HEK293T (cell line): ENCODE results near the gene C1orf198.

Source experiments
- CTCF ChIA-PET: fragments of 350-600 bp; formaldehyde crosslinking; extraction: SDS; loops from one replicate; lab custom pipeline; 2021; ENCODE audit warnings: antibody characterized with exemption, inconsistent platforms; lab: Yijun Ruan, JAX
- POLR2A ChIA-PET: fragments of 350-600 bp; formaldehyde crosslinking; extraction: SDS; loops from one replicate; lab custom pipeline; 2020; ENCODE audit warnings: antibody characterized with exemption, inconsistent platforms; lab: Yijun Ruan, JAX
- DNase-seq: peaks from one replicate; pipeline ENCODE4 v3.0.0; 2012; ENCODE audit warnings: mixed read lengths; ENCODE audit errors: extremely low spot score
- ARNT ChIP-seq: fragments of 450-650 bp; IDR thresholded peaks from 2 replicates; pipeline ENCODE4 v1.6.1; 2017; ENCODE audit warnings: mild to moderate bottlenecking
- BHLHE40 ChIP-seq: fragments of 450-650 bp; IDR thresholded peaks from 2 replicates; pipeline ENCODE4 v1.6.1; 2016; ENCODE audit warnings: mild to moderate bottlenecking, moderate library complexity, borderline replicate concordance
- CTBP1 ChIP-seq: fragments of 450-650 bp; IDR thresholded peaks from 2 replicates; pipeline ENCODE4 v1.6.1; 2016; ENCODE audit warnings: borderline replicate concordance
- ELF4 ChIP-seq: fragments of 450-650 bp; IDR thresholded peaks from 2 replicates; pipeline ENCODE4 v1.6.1; 2017; ENCODE audit warnings: antibody characterized with exemption
- FOXA1 ChIP-seq: fragments of 450-650 bp; IDR thresholded peaks from 2 replicates; pipeline ENCODE4 v1.6.1; 2016; ENCODE audit warnings: mild to moderate bottlenecking
- FOXK2 ChIP-seq: fragments of 450-650 bp; IDR thresholded peaks from 2 replicates; pipeline ENCODE4 v1.6.1; 2016; ENCODE audit warnings: mild to moderate bottlenecking
- FOXM1 ChIP-seq: fragments of 450-650 bp; IDR thresholded peaks from 2 replicates; pipeline ENCODE4 v1.6.1; 2017; ENCODE audit warnings: mild to moderate bottlenecking, borderline replicate concordance
- HDGF ChIP-seq: fragments of 450-650 bp; IDR thresholded peaks from 2 replicates; pipeline ENCODE4 v1.6.1; 2017; ENCODE audit warnings: antibody characterized with exemption, borderline replicate concordance
- L3MBTL2 ChIP-seq: fragments of 450-650 bp; conservative IDR thresholded peaks from 2 replicates; pipeline ENCODE4 v1.6.1; 2016; ENCODE audit warnings: mild to moderate bottlenecking
- LEF1 ChIP-seq: fragments of 450-650 bp; IDR thresholded peaks from 2 replicates; pipeline ENCODE4 v1.6.1; 2017; ENCODE audit warnings: mild to moderate bottlenecking, borderline replicate concordance
- NFRKB ChIP-seq: fragments of 450-650 bp; IDR thresholded peaks from 2 replicates; pipeline ENCODE4 v1.6.1; 2016; ENCODE audit warnings: mild to moderate bottlenecking, moderate library complexity
- SP1 ChIP-seq: fragments of 450-650 bp; IDR thresholded peaks from 2 replicates; pipeline ENCODE4 v1.6.1; 2017
- SUZ12 ChIP-seq: fragments of 450-650 bp; IDR thresholded peaks from 2 replicates; pipeline ENCODE4 v1.6.1; 2016; ENCODE audit warnings: mild to moderate bottlenecking
- TARDBP ChIP-seq: fragments of 450-650 bp; IDR thresholded peaks from 2 replicates; pipeline ENCODE4 v1.6.1; 2016
- ZNF384 ChIP-seq: fragments of 450-650 bp; IDR thresholded peaks from 2 replicates; pipeline ENCODE4 v1.6.1; 2016
- TF ChIP-seq, protein P1 (sequence below): fragments of 450-650 bp; IDR thresholded peaks from 2 replicates; pipeline ENCODE4 v1.6.1; 2016

Gene C1orf198

DNA sequence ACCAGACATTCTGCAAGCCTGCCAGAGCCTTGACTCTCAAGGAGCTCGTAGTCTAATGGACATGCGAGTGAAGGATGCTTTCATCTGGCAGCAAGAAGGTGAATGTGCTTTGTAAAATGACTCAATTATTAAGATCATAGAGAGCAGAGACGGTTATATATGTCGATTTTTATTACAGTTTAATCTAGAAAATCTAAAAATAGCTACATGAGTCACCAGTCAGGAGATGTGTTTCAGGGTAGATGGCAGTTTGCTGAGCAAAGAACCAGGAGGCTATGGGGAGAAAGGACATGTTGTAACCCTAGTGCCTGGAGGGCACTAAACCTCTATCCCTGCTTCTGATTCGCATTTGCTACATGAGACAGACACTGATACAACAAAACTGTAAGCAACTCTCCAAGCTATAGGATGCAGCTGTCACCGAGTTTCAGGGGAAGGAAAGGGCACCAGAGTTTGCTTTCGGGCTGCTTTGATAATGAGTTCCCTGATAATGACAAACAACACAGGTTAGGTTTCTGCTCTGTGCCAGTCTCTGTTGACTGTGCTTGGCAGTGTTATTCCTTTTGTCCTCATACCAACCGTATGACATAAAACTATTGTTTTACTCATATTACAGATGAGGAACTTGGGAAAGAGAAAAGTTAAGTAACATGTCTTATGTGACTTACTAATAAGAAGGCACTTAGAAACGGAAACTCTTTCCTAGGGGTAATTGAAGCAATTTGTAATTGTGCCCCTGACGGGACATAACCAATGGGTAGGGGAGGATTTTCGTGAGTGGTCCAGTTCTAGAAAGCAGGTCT is 43.2 kb downstream of the C1orf198 start:
- TF ChIP-seq FOXM1 (no peak), ARNT (no peak), NFRKB (no peak), TARDBP (no peak), FOXK2 (no peak), BHLHE40 (no peak), SP1 (no peak), SUZ12 (no peak), LEF1 (no peak), CTBP1 (no peak), ELF4 (no peak), ZNF384 (no peak), HDGF (no peak), L3MBTL2 (no peak), FOXA1 (no peak)
- TF ChIP-seq, protein P1, sequence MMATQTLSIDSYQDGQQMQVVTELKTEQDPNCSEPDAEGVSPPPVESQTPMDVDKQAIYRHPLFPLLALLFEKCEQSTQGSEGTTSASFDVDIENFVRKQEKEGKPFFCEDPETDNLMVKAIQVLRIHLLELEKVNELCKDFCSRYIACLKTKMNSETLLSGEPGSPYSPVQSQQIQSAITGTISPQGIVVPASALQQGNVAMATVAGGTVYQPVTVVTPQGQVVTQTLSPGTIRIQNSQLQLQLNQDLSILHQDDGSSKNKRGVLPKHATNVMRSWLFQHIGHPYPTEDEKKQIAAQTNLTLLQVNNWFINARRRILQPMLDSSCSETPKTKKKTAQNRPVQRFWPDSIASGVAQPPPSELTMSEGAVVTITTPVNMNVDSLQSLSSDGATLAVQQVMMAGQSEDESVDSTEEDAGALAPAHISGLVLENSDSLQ = no peak
- POLR2A ChIA-PET = no interaction called here
- no peak for DNase-seq
- CTCF ChIA-PET = no interaction called here

DNA sequence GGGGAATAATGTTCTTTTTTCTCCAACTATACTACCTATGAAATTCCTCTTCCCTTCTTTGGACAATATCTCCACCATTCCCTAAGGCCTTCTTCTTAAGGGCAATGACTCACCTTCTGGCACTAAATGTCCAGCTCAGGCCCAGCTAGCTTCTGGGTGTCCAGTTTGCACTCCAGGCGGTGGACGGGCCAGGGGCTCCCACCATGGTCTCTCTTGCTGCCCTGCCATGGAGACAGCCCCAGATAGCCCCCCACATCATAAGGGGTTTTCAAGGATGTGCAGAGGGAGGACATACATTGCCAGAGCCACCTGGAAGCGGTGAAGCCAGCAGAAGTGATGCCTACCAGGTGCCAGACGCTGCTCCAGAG is 43.8 kb downstream of the C1orf198 start:
- POLR2A ChIA-PET = no interaction called here
- no peak for TF ChIP-seq ZNF384
- no peak for TF ChIP-seq FOXA1
- no peak for TF ChIP-seq FOXK2
- no peak for TF ChIP-seq LEF1
- no peak for TF ChIP-seq L3MBTL2
- TF ChIP-seq SP1 = no peak
- no peak for TF ChIP-seq CTBP1
- TF ChIP-seq FOXM1 = no peak
- TF ChIP-seq ELF4 = no peak
- no peak for TF ChIP-seq BHLHE40
- TF ChIP-seq NFRKB = no peak
- TF ChIP-seq ARNT = no peak
- TF ChIP-seq, protein P1 = no peak
- CTCF ChIA-PET = interaction anchor here (0.6 kb wide), 1 partner anchor 245 kb away, joined by 5 read pairs; no protein-coding TSS in a partner anchor
- DNase-seq = no peak

- ChIA-PET CTCF (interaction anchor here (0.6 kb wide), 1 partner anchor 244 kb away, joined by 5 read pairs; no protein-coding TSS in a partner anchor), POLR2A (no interaction called here)
- no peak for DNase-seq
- TF ChIP-seq LEF1 = no peak
- TF ChIP-seq, protein P1 = no peak
Observed at GRCh38 chr1:230823931-230824381, 44.4 kb downstream of the C1orf198 start.

GRCh38 chr1:230823426-230823825 is 44.9 kb downstream of the C1orf198 start:
- TF ChIP-seq CTBP1 = no peak
- TF ChIP-seq NFRKB = no peak
- no peak for TF ChIP-seq BHLHE40
- TF ChIP-seq TARDBP = no peak
- TF ChIP-seq LEF1 = no peak
- TF ChIP-seq SUZ12 = no peak
- no peak for TF ChIP-seq FOXM1
- no peak for TF ChIP-seq ZNF384
- TF ChIP-seq SP1 = no peak
- no peak for TF ChIP-seq ELF4
- TF ChIP-seq FOXK2 = no peak
- no peak for TF ChIP-seq ARNT
- no peak for TF ChIP-seq HDGF
- no peak for DNase-seq
- POLR2A ChIA-PET = no interaction called here
- CTCF ChIA-PET = no interaction called here

DNA sequence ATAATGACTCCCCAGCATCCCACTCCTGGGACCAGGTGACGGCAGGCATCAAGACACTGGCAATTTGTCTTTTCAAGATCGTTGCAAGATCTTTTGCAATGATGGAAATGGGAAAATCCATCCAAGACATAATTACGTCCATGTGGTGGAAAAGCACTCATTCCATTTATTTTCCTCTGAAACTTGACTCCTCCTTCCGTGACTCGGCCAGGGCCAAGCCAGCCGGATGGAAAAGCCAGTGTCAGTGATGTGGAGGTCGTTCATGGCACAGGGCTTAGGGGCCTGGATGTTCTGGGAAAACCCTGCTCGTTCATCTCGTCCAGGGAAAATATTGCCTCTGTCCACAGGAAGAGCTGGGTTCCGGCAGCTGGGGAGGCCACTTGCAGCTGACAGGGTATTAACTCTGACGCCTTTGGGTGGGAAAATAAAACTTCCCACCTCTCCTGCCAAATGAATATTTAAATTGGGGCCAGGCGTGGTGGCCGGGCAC is 46.2 kb downstream of the C1orf198 start:
- no peak for DNase-seq
- ChIA-PET CTCF (no interaction called here), POLR2A (no interaction called here)
- TF ChIP-seq TARDBP = no peak
- TF ChIP-seq CTBP1 = no peak
- TF ChIP-seq LEF1 = no peak

GRCh38 chr1:230821346-230821745 is 47.0 kb downstream of the C1orf198 start:
- TF ChIP-seq NFRKB (no peak), FOXK2 (no peak), HDGF (no peak), FOXA1 (no peak), FOXM1 (no peak), LEF1 (no peak), ARNT (no peak), SP1 (no peak), ZNF384 (no peak), SUZ12 (no peak)
- TF ChIP-seq, protein P1 = no peak
- no peak for DNase-seq
- CTCF ChIA-PET = no interaction called here
- POLR2A ChIA-PET = no interaction called here
